HCT116 (cell line): Measurements from ENCODE around the gene CHRNA4.

Experiments
- FOSL1 ChIP-seq: IDR thresholded peaks from 2 replicates; pipeline ENCODE4 v1.6.1; 2012; ENCODE audit warnings: low read depth
- POLR2AphosphoS5 ChIP-seq: IDR thresholded peaks from 2 replicates; pipeline ENCODE4 v1.6.1; 2011; ENCODE audit warnings: mild to moderate bottlenecking, low read depth, low read length, moderate library complexity
- TF ChIP-seq, protein P1 (sequence below): IDR thresholded peaks from 2 replicates; pipeline ENCODE4 v1.6.1; 2011; ENCODE audit warnings: mild to moderate bottlenecking, low read length, moderate library complexity; ENCODE audit not compliant: insufficient replicate concordance; ENCODE audit errors: extremely low read depth

GRCh38 chr20:63381781-63382431 lies 20.8 kb upstream of the CHRNA4 start:
- TF ChIP-seq, protein P1, sequence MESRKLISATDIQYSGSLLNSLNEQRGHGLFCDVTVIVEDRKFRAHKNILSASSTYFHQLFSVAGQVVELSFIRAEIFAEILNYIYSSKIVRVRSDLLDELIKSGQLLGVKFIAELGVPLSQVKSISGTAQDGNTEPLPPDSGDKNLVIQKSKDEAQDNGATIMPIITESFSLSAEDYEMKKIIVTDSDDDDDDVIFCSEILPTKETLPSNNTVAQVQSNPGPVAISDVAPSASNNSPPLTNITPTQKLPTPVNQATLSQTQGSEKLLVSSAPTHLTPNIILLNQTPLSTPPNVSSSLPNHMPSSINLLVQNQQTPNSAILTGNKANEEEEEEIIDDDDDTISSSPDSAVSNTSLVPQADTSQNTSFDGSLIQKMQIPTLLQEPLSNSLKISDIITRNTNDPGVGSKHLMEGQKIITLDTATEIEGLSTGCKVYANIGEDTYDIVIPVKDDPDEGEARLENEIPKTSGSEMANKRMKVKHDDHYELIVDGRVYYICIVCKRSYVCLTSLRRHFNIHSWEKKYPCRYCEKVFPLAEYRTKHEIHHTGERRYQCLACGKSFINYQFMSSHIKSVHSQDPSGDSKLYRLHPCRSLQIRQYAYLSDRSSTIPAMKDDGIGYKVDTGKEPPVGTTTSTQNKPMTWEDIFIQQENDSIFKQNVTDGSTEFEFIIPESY = no peak
- TF ChIP-seq POLR2AphosphoS5 (no peak), FOSL1 (no peak)
